ENCODE data around the gene IFI6. TPM values are rescaled to one million over a fixed set of nuclear protein-coding genes. Genes with fewer than 3 reads are reported as not detected.

The IFI6 gene
- total and polyA plus RNA-seq, 2 of the 8 experiments (the other 6 are each of a cell fraction or from before 2014, with no cell fraction given) = 6.1 to 13.2 TPM

GRCh38 chr1:27665016-27665651, 6.9 kb downstream of the IFI6 start (continued):
- TF ChIP-seq MAX (IDR thresholded peaks at IDR 0.05) = no peak
- no peak for TF ChIP-seq TAF1 (IDR thresholded peaks at IDR 0.05; ENCODE audit: low read depth, low read length)
- TF ChIP-seq ATF3 (IDR thresholded peaks at IDR 0.05; ENCODE audit: insufficient read depth, low read depth, low read length) = no peak

All from H1 (cell line).